Activated CD4-positive, alpha-beta T cell treated with anti-CD3 and anti-CD28 coated beads for 4 hours (primary cell): ENCODE measurements around the gene GRSF1.
"Not testable (repeated sequence)": the region's sequence is repeated elsewhere in the genome, so short reads cannot be mapped to it uniquely, and the experiment has no call there.

Source experiments
- DNase-seq, 2 donors: peaks; one replicate each; pipeline ENCODE4 v3.0.0-alpha.2; 2020

GRSF1 gene

DNA sequence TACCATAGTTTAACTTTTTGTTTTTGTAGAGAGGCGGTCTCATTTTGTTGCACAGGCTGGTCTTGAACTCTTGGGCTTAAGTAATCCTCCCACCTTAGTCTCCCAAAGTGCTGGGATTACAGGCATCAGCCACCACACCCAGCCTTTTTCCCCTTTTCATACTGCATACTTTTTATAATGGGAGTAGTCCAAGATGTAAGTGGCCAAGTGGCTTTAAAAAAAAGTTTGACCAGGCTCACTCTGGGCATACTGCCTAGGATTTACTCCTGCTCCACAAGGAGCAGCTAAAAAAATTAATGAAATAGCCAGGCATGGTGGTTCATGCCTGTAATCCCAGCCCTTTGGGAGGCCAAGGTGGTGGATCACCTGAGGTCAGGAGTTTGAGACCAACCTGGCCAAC lies 6.0 kb downstream of the GRSF1 start:
- DNase-seq, result no peak

- DNase-seq, result no peak
These were observed 8.4 kb downstream of the GRSF1 start for GRCh38 chr4:70831293-70831692.

DNA sequence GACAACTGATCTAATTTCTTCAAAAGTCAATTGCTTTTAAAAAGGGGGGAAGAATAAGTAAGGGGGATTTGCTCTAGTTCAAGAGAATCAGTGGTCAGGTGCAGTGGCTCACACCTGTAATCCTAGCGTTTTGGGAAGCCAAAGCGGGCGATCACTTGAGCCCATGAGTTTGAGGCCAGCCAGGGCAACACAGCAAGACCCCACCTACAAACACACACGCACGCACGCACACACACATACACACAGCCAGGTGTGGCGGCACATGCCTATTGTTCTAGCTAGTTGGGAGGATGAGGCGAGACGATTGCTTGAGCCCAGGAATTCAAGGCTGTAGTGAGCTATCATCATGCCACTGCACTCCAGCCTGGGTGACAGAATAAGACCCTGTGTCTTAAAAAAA lies 9.6 kb downstream of the GRSF1 start:
- DNase-seq, result no peak

- no peak for DNase-seq
These were observed 10.2 kb downstream of the GRSF1 start for GRCh38 chr4:70829492-70829891.

- DNase-seq, result no peak
These were observed 10.7 kb downstream of the GRSF1 start for GRCh38 chr4:70829015-70829414.

DNA sequence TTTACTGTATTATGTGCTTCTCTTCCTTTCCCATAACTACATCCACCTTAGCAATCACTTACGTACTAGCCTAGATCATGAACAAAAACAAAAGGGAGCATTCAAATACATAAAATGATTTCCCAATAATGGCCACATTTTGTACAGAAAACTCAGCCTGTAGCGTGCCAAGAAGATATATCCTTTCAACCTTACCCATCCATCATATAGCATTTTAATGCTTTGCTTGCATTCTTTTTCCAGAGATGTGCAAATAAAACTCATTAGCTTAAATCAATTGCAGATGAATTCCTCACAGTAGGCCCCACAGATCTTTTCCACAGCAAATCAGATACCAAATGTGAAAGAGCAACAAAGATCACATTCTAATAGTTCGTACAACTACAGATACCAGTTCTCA lies 20.8 kb downstream of the GRSF1 start:
- no peak for DNase-seq

- DNase-seq, result no peak
These were observed 21.4 kb downstream of the GRSF1 start for GRCh38 chr4:70818173-70818855.

- DNase-seq, result no peak
These were observed 22.8 kb downstream of the GRSF1 start for GRCh38 chr4:70816894-70817293.

DNA sequence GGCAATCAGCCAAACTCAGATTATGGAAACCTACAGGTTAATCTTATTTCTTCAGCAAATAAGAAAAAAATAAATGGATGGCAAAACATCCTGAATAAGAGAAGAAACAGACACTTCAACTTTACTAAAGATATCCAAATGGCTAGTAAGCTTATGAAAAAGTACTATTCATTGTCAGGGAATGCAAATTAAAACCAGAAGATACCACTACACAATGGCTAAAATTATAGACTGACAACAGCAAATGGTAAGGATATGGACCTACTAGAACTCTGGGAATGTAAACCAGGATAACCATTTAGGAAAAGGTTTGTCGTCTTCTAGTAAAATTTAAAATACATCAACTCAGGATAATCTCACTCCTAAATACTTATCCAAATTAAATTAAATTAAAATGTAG lies 24.3 kb downstream of the GRSF1 start:
- DNase-seq, result no peak

GRCh38 chr4:70808151-70808550 lies 31.5 kb downstream of the GRSF1 start:
- DNase-seq, result no peak

DNA sequence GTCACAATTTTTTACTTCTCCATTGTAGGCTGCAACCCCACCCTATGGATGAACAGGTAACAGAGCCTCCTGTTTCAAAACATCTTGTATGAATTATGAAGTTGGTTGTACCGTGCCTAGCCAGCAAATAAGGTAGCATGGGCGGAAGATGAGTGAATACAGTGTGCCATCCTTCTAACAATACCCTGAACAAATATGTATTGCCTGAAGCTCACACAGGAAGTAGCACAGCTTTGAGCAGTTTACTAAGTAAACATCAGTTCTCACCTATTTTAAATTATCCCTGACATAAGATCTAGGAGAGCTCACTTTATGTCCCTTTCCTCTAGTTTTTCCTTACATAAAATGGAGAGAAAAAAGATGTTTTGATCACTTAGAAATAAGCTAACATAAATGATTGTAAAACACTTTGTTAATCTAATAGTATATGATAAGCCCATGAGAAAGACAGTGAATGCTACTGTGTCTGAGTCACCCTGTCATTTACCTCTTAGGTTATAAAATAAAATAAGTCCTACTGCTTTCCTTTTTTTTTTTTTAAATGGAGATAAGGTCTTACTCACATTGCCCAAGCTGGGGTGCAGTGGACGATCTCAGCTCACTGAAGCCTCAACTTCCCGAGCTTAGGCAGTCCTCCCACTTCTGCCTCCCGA lies 36.6 kb downstream of the GRSF1 start:
- DNase-seq, result no peak

DNA sequence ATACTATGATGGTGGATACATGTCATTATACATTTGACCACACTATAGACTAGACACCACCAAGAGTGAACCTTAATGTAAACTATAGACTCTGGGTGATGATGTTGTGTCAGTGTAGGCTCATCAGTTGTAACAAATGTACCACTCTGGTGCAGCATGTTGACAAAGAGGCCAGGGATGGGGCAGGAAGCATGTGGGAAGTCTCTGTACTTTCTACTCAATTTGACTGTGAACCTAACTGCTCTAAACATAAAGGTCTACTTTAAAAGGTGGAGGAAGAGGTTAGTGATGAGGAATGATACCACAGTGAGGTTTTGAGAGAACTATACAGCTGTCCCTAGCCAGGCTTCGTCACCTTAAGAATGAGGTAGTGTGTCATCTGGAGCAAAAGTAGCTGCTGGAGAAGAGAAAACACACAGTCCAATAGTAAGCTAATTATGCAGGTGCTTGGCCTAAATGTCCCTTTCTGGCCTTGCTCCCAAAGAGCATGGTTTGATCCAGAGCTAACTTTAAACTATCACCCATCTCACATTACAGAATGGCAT lies 38.4 kb downstream of the GRSF1 start:
- no peak for DNase-seq

DNA sequence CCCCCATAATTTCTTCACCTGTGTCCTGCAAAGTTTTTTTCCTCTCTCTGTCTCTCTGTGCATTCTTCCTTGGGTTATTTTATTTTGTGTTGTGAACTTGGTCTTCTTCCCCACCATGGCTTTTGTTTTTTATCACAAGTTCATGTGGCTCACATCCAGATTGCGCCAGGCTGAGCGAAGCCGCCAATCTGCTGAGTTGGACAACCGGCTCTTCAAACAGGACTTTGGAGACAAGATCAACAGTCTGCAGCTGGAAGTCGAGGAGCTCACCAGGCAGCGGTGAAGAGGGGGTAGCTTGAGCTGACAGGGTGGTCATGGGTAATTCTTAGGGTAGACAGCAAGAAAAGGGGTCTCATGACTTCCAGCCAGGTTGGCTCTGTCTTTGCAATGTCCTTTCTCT lies 46.1 kb downstream of the GRSF1 start:
- no peak for DNase-seq

- DNase-seq, result no peak
These were observed 51.0 kb downstream of the GRSF1 start for GRCh38 chr4:70788733-70789132.

GRCh38 chr4:70787496-70787895 lies 52.2 kb downstream of the GRSF1 start:
- no peak for DNase-seq

DNA sequence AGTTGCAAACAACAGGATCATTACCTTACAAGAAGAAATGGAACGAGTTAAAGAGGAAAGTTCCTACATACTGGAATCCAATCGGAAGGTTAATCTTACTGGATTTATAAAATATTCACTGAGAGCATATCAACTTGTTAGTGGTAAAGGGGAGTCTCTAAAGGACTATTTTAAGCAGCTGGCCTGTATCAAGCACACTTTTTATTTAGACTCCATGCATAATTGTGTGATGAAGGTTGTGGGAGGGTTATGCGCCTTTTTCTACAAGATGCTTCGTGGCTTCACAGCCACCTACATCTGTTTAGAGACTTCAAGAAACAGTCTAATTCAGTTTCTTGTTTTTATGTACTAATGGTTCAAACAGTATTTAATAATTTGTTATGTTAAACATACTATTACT lies 56.6 kb downstream of the GRSF1 start:
- DNase-seq, result no peak

- no peak for DNase-seq
These were observed 60.7 kb downstream of the GRSF1 start for GRCh38 chr4:70778888-70779422.

GRCh38 chr4:70772929-70773555 lies 66.6 kb downstream of the GRSF1 start:
- DNase-seq, result no peak

DNA sequence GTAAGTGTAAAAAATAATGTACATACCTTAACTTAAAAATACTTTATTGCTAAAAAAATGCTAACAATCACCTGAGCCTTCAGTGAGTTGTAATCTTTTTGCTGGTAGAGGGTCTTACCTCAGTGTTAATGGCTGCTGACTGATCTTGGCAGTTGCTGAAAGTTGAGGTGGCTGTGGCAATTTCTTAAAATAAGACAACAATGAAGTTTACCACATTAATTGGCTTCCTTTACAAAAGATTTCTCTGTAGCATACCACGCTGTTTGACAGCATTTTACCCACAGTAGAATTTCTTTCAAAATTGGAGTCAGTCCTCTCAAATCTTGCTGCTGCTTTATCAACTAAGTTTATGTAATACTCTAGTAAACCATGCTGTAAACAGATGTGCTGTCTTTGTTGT lies 70.3 kb downstream of the GRSF1 start:
- not testable (repeated sequence) for DNase-seq

GRCh38 chr4:70768301-70768948 lies 71.3 kb downstream of the GRSF1 start:
- DNase-seq, result no peak
